HG03066 (cell line): ENCODE data around the gene PAX8.

Source experiments
- ATAC-seq: cut with Tn5 transposase; IDR thresholded peaks from one replicate; pipeline ENCODE4 v1.9.1; 2021; ENCODE audit warnings: low read depth; ENCODE audit not compliant: unreplicated experiment

Gene PAX8

GRCh38 chr2:113173542-113174375 lies 105.0 kb downstream of the PAX8 start, which contains the start of gene PSD4:
Gene PSD4 (plus strand): TSS chr2:113173971. CDS start chr2:113182457, 8,486 bp downstream.
- peak; percentile 77 for ATAC-seq

GRCh38 chr2:113172721-113173541 lies 105.8 kb downstream of the PAX8 start:
- ATAC-seq: no peak

- no peak for ATAC-seq
Observed at GRCh38 chr2:113171334-113172075, 107.2 kb downstream of the PAX8 start.

- no peak for ATAC-seq
Observed at GRCh38 chr2:113169586-113169985, 109.1 kb downstream of the PAX8 start.

GRCh38 chr2:113169002-113169530 lies 109.7 kb downstream of the PAX8 start:
- ATAC-seq: no peak

- no peak for ATAC-seq
Observed at GRCh38 chr2:113167962-113168340, 110.8 kb downstream of the PAX8 start.

GRCh38 chr2:113167115-113167932 lies 111.4 kb downstream of the PAX8 start:
- no peak for ATAC-seq

- no peak for ATAC-seq
Observed at GRCh38 chr2:113166187-113166645, 112.5 kb downstream of the PAX8 start.
